ENCODE data around the gene CDT1.

DNA sequence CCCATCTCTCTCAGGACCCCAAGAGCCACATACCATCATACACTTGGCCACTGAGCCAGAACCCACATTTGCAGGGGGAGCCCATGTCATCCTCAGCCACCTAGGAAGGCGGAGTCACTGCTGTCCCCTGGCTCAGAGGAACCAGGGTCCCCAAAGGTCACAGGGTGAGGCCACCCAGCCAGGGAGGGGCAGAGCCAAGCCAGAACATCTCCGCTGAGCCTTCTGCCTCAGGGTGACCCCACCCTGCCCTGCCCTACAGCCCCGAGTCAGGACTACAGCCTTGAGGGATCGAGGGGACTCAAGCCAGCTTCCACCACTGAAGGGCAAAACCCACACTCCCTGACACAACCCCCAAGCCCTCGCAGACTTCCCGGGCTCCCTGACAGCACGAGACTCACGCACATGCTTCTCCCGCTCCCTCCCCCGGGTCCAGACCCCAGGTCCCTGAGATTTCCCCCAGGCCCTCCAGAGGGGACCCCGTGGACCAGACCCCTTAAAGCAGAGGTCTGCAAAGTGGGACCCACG is 36.0 kb upstream of the CDT1 start:
- TF ChIP-seq GATA3 (IDR thresholded peaks at IDR 0.05; ENCODE audit: low read depth, low read length) (no peak), GATA2 (IDR thresholded peaks at IDR 0.05; ENCODE audit: low read depth, low read length) (no peak)

Measured in SH-SY5Y (cell line).